Measurements from ENCODE around the gene AGBL1.

DNA sequence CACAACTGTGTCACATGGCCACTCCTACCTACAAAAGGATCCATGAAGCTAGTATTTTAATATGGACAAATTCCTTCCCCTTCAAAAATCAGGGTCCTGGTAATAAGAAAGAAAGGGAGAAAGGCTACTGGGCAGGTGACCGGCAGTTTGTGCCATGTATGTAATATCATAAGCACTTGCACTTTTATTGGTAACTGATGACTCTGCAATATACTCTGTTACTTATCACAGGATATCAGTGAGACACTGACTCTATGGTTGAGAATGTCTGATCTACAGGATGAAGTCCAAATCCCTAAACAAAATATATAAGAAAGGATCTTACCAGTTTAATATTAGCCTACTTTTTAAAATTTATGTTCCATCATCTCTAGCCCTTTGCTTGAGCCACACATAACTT lies 315.2 kb downstream of the AGBL1 start:
- no peak for TF ChIP-seq CTCF (IDR thresholded peaks at IDR 0.05)
- no peak for TF ChIP-seq POLR2A (IDR thresholded peaks at IDR 0.05)
